ENCODE data around the gene PPFIBP1.
A peak's percentile ranks its signal among the peaks of the same experiment; 100 is the strongest.
"Not testable (repeated sequence)": the region's sequence is repeated elsewhere in the genome, so short reads cannot be mapped to it uniquely, and the experiment has no call there.

Gene PPFIBP1

GRCh38 chr12:27730097-27730588 is 206.1 kb downstream of the PPFIBP1 start:
- DNase-seq, result no peak
- Mint-ChIP-seq H3K4me1 (no peaks in the 10 kb centered on the region), H3K27ac (no peak overlapping the region), H3K9me3 (no peaks in the 10 kb centered on the region), H3K4me3 (no peak overlapping the region), H3K36me3 (peaks cover 30% of the 10 kb centered on the region), H3K27me3 (no peaks in the 10 kb centered on the region)
- CTCF ChIA-PET, result no interaction called here

GRCh38 chr12:27732281-27732680 is 208.3 kb downstream of the PPFIBP1 start:
- CTCF ChIA-PET, result interaction anchor here (0.7 to 9.7 kb wide), 11 partner anchors 9 to 308 kb away, joined by 3 to 106 read pairs (median 4); no protein-coding TSS in a partner anchor
- peaks cover 33% of the 10 kb centered on the region for H3K36me3 Mint-ChIP-seq
- H3K4me1 Mint-ChIP-seq, result no peaks in the 10 kb centered on the region

GRCh38 chr12:27733052-27733656 is 209.1 kb downstream of the PPFIBP1 start:
- peak; percentile 52 for DNase-seq
- no peaks in the 10 kb centered on the region for H3K4me1 Mint-ChIP-seq
- peaks cover 37% of the 10 kb centered on the region for H3K36me3 Mint-ChIP-seq
- no peak overlapping the region for H3K27ac Mint-ChIP-seq
- CTCF ChIA-PET, result interaction anchor here (0.7 to 9.7 kb wide), 16 partner anchors 8 to 1140 kb away, joined by 3 to 106 read pairs (median 4); partner anchors contain the start of genes KLHL42 and MANSC4
- no peaks in the 10 kb centered on the region for H3K27me3 Mint-ChIP-seq
- no peak overlapping the region for H3K4me3 Mint-ChIP-seq
- no peaks in the 10 kb centered on the region for H3K9me3 Mint-ChIP-seq

More at GRCh38 chr12:27732281-27732680, 208.3 kb downstream of the PPFIBP1 start:
- Mint-ChIP-seq H3K27ac (no peak overlapping the region), H3K9me3 (no peaks in the 10 kb centered on the region), H3K27me3 (no peaks in the 10 kb centered on the region), H3K4me3 (no peak overlapping the region)
- peak; percentile 24 for DNase-seq

GRCh38 chr12:27733791-27734190 is 209.8 kb downstream of the PPFIBP1 start:
- H3K4me1 Mint-ChIP-seq, result no peaks in the 10 kb centered on the region
- CTCF ChIA-PET, result interaction anchor here (0.6 to 9.7 kb wide), 12 partner anchors 9 to 1139 kb away, joined by 3 to 106 read pairs (median 5); partner anchors contain the start of genes KLHL42 and MANSC4
- no peak overlapping the region for H3K27ac Mint-ChIP-seq
- no peaks in the 10 kb centered on the region for H3K27me3 Mint-ChIP-seq
- H3K9me3 Mint-ChIP-seq, result no peaks in the 10 kb centered on the region
- no peak for DNase-seq
- no peak overlapping the region for H3K4me3 Mint-ChIP-seq
- H3K36me3 Mint-ChIP-seq, result peaks cover 37% of the 10 kb centered on the region

GRCh38 chr12:27734321-27734720 is 210.3 kb downstream of the PPFIBP1 start:
- CTCF ChIA-PET, result interaction anchor here (0.6 to 9.7 kb wide), 8 partner anchors 10 to 1139 kb away, joined by 3 to 106 read pairs (median 4); no protein-coding TSS in a partner anchor
- not testable (repeated sequence) for H3K4me1 Mint-ChIP-seq, H3K4me3 Mint-ChIP-seq, DNase-seq, H3K27ac Mint-ChIP-seq, H3K27me3 Mint-ChIP-seq, H3K9me3 Mint-ChIP-seq
- H3K36me3 Mint-ChIP-seq, result peaks cover 35% of the 10 kb centered on the region

- Mint-ChIP-seq H3K27me3 (no peaks in the 10 kb centered on the region), H3K9me3 (no peaks in the 10 kb centered on the region), H3K4me1 (peaks cover 4% of the 10 kb centered on the region), H3K36me3 (peaks cover 41% of the 10 kb centered on the region), H3K27ac (no peak overlapping the region), H3K4me3 (no peak overlapping the region)
- CTCF ChIA-PET, result no interaction called here
- DNase-seq, result no peak
Measured at GRCh38 chr12:27743601-27744000, 219.6 kb downstream of the PPFIBP1 start.

Measured in activated naive CD4-positive, alpha-beta T cell treated with anti-CD3 and anti-CD28 coated beads, Interleukin-2, amount 10 ng/mL, durations not matched to agents 7 days and 5 days (primary cell).